Activated CD8-positive, alpha-beta T cell treated with anti-CD3 and anti-CD28 coated beads, Interleukin-2, amount 10 ng/mL, durations not matched to agents 7 days and 5 days (primary cell): ENCODE results near the gene CDK11A. TPM values are rescaled to one million over a fixed set of nuclear protein-coding genes. Genes with fewer than 3 reads are reported as not detected.
A peak's percentile ranks its signal among the peaks of the same experiment; 100 is the strongest.
"Not testable (repeated sequence)": the region's sequence is repeated elsewhere in the genome, so short reads cannot be mapped to it uniquely, and the experiment has no call there.

Experiments used
- ATAC-seq: fragments of 150-1000 bp; cut with Tn5 transposase; one replicate; pipeline ENCODE4 v1.10.0; 2021; ENCODE audit warnings: moderate library complexity
- CTCF ChIA-PET: fragments of 350-600 bp; sonication (Branson Sonifier 250); formaldehyde crosslinking; loops from one replicate; lab custom pipeline; 2021; ENCODE audit warnings: antibody characterized with exemption; lab: Charles Lee
- POLR2A ChIA-PET: fragments of 350-600 bp; sonication (Branson Sonifier 250); formaldehyde crosslinking; loops from one replicate; lab custom pipeline; 2021; ENCODE audit warnings: antibody characterized with exemption; lab: Charles Lee
- DNase-seq: peaks from one replicate; pipeline ENCODE4 v3.0.0-alpha.2; 2020
- H3K27ac Mint-ChIP-seq: one replicate; pipeline ENCODE4 v1.8.0; 2021; ENCODE audit warnings: mild to moderate bottlenecking, mixed read lengths
- H3K27me3 Mint-ChIP-seq: one replicate; pipeline ENCODE4 v1.8.0; 2021; ENCODE audit warnings: low read depth, mixed read lengths
- H3K36me3 Mint-ChIP-seq: one replicate; pipeline ENCODE4 v1.8.0; 2021; ENCODE audit warnings: low read depth, mixed read lengths
- H3K4me1 Mint-ChIP-seq: one replicate; pipeline ENCODE4 v1.8.0; 2021; ENCODE audit warnings: low read depth, mixed read lengths
- H3K4me3 Mint-ChIP-seq: one replicate; pipeline ENCODE4 v1.8.0; 2021; ENCODE audit warnings: mild to moderate bottlenecking, mixed read lengths
- H3K9me3 Mint-ChIP-seq: one replicate; pipeline ENCODE4 v1.8.0; 2022; ENCODE audit warnings: mixed read lengths; ENCODE audit not compliant: insufficient read depth
- total RNA-seq, 2 experiments: library from RNA; stranded (reverse); gene quantifications; one replicate each; pipeline ENCODE4 v1.2.3, GENCODE V29; 2021

CDK11A gene
- total RNA-seq, 2 experiments from 2014 or later: 83.6 to 85.8 TPM

DNA sequence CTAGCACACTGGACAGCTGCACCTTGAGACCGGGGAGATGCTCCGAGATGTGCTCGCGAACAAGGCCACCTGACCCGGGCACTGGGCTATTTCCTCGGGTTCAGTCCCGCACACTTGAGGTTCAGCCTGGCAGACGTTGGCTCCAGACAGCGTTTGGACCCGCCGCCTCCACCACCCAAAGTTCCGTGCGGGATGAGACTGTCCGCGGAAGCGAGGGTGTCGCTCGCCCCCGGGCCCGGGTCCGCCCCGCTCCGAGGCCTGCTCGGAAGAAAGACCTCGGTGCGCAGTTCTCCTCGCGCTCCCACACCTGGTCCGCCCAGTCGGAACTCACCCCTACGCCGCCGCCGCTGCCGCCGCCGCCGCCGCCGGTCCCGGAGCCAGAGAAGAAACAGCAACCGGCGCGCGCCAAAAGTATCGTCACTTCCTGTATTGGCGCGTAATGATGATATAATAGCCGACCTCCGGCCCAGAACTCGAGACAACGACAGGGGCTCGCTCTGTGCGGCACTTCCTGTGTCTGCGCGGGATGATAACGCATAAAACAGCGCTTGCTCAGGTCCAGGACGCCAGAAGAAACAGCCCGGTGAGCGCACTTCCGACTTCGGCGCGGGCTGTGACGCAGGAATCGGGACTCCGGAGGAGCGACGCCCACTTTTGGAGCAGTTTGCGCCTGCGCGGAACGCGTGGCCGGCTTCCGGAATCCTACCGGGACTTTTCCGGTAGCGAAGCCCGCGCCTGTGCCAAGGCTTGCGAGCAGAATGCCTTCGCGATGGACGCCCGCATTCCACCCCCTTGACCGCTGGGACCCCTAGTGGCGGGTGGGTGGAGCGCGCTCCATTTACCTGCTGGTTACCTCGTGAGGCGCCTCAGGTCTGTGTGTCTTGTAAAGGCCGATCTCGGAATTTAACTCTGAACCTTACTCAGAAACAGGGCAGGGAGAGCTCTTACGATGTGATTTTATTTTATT is 65.3 kb downstream of the CDK11A start, which contains the start of gene CDK11B:
CDK11B (minus strand) TSS at position 422 of the 967 bp plus-strand sequence. CDS start 1,519 bp downstream, outside the sequence.
- peaks cover 17% of the 10 kb centered on the region for H3K36me3 Mint-ChIP-seq
- not testable (repeated sequence) for H3K27me3 Mint-ChIP-seq, H3K9me3 Mint-ChIP-seq, H3K4me1 Mint-ChIP-seq
- ChIA-PET CTCF (interaction anchor here (0.9 kb wide), 1 partner anchor 20 kb away, joined by 3 read pairs; no protein-coding TSS in a partner anchor), POLR2A (interaction anchor here (0.9 kb wide), 1 partner anchor 20 kb away, joined by 4 read pairs; no protein-coding TSS in a partner anchor)
- H3K27ac Mint-ChIP-seq: peak within 1 kb of the TSS; percentile 99
- ATAC-seq: peak; percentile 97
- peak within 1 kb of the TSS; percentile 95 for H3K4me3 Mint-ChIP-seq
- DNase-seq: peak; percentile 98

Other genes with a start within 250 kb of the CDK11A start
- gene ATAD3A, start 212.2 kb downstream of the CDK11A start, total RNA-seq: 10 to 100 TPM; 51.6 to 57.4 TPM
- 1 to 10 TPM; 1.0 to 1.1 TPM for gene TMEM240, start 183.7 kb downstream of the CDK11A start, total RNA-seq
- gene SSU72, start 149.5 kb downstream of the CDK11A start, total RNA-seq: 100 to 1,000 TPM; 123 to 129 TPM
- 1 to 10 TPM; 7.5 to 9.3 TPM for gene FNDC10, start 124.2 kb downstream of the CDK11A start, total RNA-seq
- gene MIB2, start 108.9 kb downstream of the CDK11A start, total RNA-seq: 10 to 100 TPM; 49.3 to 50.7 TPM
- gene MMP23B, start 92.2 kb downstream of the CDK11A start, total RNA-seq: 1 to 10 TPM; 1.7 to 2.0 TPM
- 10 to 100 TPM; 35.4 to 39.5 TPM for gene CDK11B, start 65.4 kb downstream of the CDK11A start, total RNA-seq
- 10 to 100 TPM; 39.6 to 40.7 TPM for gene SLC35E2B, start 31.6 kb downstream of the CDK11A start, total RNA-seq
- gene NADK, start 54.1 kb upstream of the CDK11A start, total RNA-seq: 10 to 100 TPM; 82.0 to 82.9 TPM
- gene GNB1, start 166.7 kb upstream of the CDK11A start, total RNA-seq: 100 to 1,000 TPM; 398 TPM
- gene CALML6, start 190.9 kb upstream of the CDK11A start, total RNA-seq: under 1 TPM; 0.21 to 0.42 TPM
- gene TMEM52, start 194.9 kb upstream of the CDK11A start, total RNA-seq: under 1 TPM in 1 of 2 experiments, not detected in 1; 0.70 TPM